Kidney (tissue), 14 donors: Measurements from ENCODE around the gene PLCB2. TPM values are rescaled to one million over a fixed set of nuclear protein-coding genes. Genes with fewer than 3 reads are reported as not detected.

Experiments used
- DNase-seq, 5 donors: peaks; one replicate each; pipeline ENCODE4 v3.0.0-alpha.2; 2013 to 2020
- FAIRE-seq: peaks from 2 replicates; lab custom pipeline; 2012; peaks lifted over from hg19 to GRCh38; lab: Jason Lieb, UNC
- H3K27ac ChIP-seq, 2 donors: one replicate each; pipeline ENCODE4 v1.7.0; 2013; ENCODE audit warnings: low read depth in 2 of 2, low read length in 2 of 2, inconsistent platforms in 1 of 2
- H3K27me3 ChIP-seq: one replicate; pipeline ENCODE4 v1.7.1; 2013; ENCODE audit warnings: low read length, inconsistent platforms; ENCODE audit not compliant: control insufficient read depth, insufficient read depth
- H3K36me3 ChIP-seq, 3 donors: one replicate each; pipeline versions ENCODE4 v1.7.0 to v1.7.1; 2013; ENCODE audit warnings: low read length in 3 of 3, control low read depth in 1 of 3, inconsistent platforms in 1 of 3; ENCODE audit not compliant: insufficient read depth in 3 of 3, control insufficient read depth in 2 of 3
- H3K4me1 ChIP-seq, 3 donors: one replicate each; pipeline versions ENCODE4 v1.7.0 to v1.7.1; 2013; ENCODE audit warnings: low read length in 3 of 3, inconsistent platforms in 1 of 3, low read depth in 1 of 3; ENCODE audit not compliant: control insufficient read depth in 2 of 3, insufficient read depth in 2 of 3
- H3K4me3 ChIP-seq, 3 donors: one replicate each; pipeline versions ENCODE4 v1.7.0 to v1.8.1; 2013; ENCODE audit warnings: low read length in 3 of 3, control low read depth in 1 of 3, inconsistent platforms in 1 of 3
- H3K9ac ChIP-seq, 3 donors: one replicate each; pipeline versions ENCODE4 v1.7.0 to v1.7.1; 2013; ENCODE audit warnings: low read length in 3 of 3, control low read depth in 1 of 3, inconsistent platforms in 1 of 3
- H3K9me3 ChIP-seq, 3 donors: one replicate each; pipeline versions ENCODE4 v1.7.0 to v1.7.1; 2013; ENCODE audit warnings: low read length in 3 of 3, control low read depth in 1 of 3, inconsistent platforms in 1 of 3; ENCODE audit not compliant: control insufficient read depth in 2 of 3, insufficient read depth in 1 of 3
- CTCF ChIP-seq: IDR thresholded peaks from 3 replicates; pipeline ENCODE4 v1.5.1; 2012; ENCODE audit warnings: mild to moderate bottlenecking, moderate library complexity, borderline replicate concordance; ENCODE audit not compliant: insufficient read depth; ENCODE audit errors: extremely low read depth
- intact Hi-C: fragments of 100-400 bp; cut with DNase I; formaldehyde crosslinking; loops from one replicate; pipeline ENCODE4 v1.11.1; 2022
- polyA plus RNA-seq: library from polyadenylated mRNA; stranded (reverse); fragments of 350-450 nt; fragmentation: Illumina TruSeq; extraction: RNeasy Lipid Tissue Mini Kit (QIAGEN cat#74804); gene quantifications from one replicate; pipeline ENCODE4 v1.2.3, GENCODE V29; 2014; ENCODE audit warnings: low read depth, low replicate concordance; ENCODE audit not compliant: insufficient read depth
- total RNA-seq: library from RNA; stranded (reverse); fragmentation: NEBNext Ultra II Directional; extraction: Animal tissue kit (Norgen Biotek cat#: 25700); gene quantifications from one replicate; pipeline ENCODE4 v1.2.1, GENCODE V29; 2021
- donor health status: control.
- donor health status: control.
- donor health status: control.
- donor health status: control.
- donor health status: control.
- donor health status: DM: yes; HTN: yes; CAD: no.
- donor health status: Normal renal cell carcinoma (clear cell type).

Gene PLCB2
- total and polyA plus RNA-seq, 2 donors from 2014 or later, result 4.4 to 37.2 TPM

- peaks cover 0 to 43% (median 18%) of the 10 kb centered on the region in 3 donors for H3K4me1 ChIP-seq
- no peaks in the 10 kb centered on the region for H3K9me3 ChIP-seq
- intact Hi-C loops, result no loop called here
- no peak for TF ChIP-seq CTCF
- no peaks in the 10 kb centered on the region for H3K36me3 ChIP-seq
- no peak overlapping the region for H3K27ac ChIP-seq
- DNase-seq (peak in 4 of 5 donors; percentile 34 to 69 (median 47)), FAIRE-seq (no peak)
- H3K4me3 ChIP-seq, result no peak overlapping the region
- H3K27me3 ChIP-seq, result no peaks in the 10 kb centered on the region
- no peak overlapping the region for H3K9ac ChIP-seq
These were observed 28.4 kb upstream of the PLCB2 start for GRCh38 chr15:40335938-40336743.

GRCh38 chr15:40334941-40335795, 27.4 kb upstream of the PLCB2 start:
- peaks cover 0 to 35% (median 14%) of the 10 kb centered on the region in 3 donors for H3K4me1 ChIP-seq
- no peak overlapping the region for H3K9ac ChIP-seq
- no peak overlapping the region for H3K4me3 ChIP-seq
- DNase-seq, result peak in 1 of 5 donors; percentile 68
- no peak for FAIRE-seq
- no peaks in the 10 kb centered on the region for H3K9me3 ChIP-seq
- no peaks in the 10 kb centered on the region for H3K36me3 ChIP-seq
- intact Hi-C loops, result no loop called here
- TF ChIP-seq CTCF, result no peak
- H3K27me3 ChIP-seq, result no peaks in the 10 kb centered on the region
- peak overlapping the region in 1 of 2 donors; percentile 49 for H3K27ac ChIP-seq

- Histone ChIP-seq H3K9ac (no peak overlapping the region), H3K36me3 (no peaks in the 10 kb centered on the region), H3K4me3 (no peak overlapping the region), H3K27me3 (no peaks in the 10 kb centered on the region), H3K27ac (peak overlapping the region; percentile 49 to 74), H3K4me1 (peaks cover 0 to 31% (median 10%) of the 10 kb centered on the region in 3 donors), H3K9me3 (no peaks in the 10 kb centered on the region)
- DNase-seq (peak in 1 of 5 donors; percentile 68), FAIRE-seq (no peak)
- intact Hi-C loops, result no loop called here
- TF ChIP-seq CTCF, result no peak
These were observed 26.8 kb upstream of the PLCB2 start for GRCh38 chr15:40334541-40334940.
